Measurements from ENCODE around the gene RASSF5.
A peak's percentile ranks its signal among the peaks of the same experiment; 100 is the strongest.

The RASSF5 gene

GRCh38 chr1:206551986-206552326 lies 44.6 kb downstream of the RASSF5 start:
- DNase-seq = no peak

GRCh38 chr1:206554211-206554610 lies 46.9 kb downstream of the RASSF5 start:
- no peak for DNase-seq

GRCh38 chr1:206554701-206555472 lies 47.6 kb downstream of the RASSF5 start:
- DNase-seq = no peak

GRCh38 chr1:206555473-206555935 lies 48.2 kb downstream of the RASSF5 start:
- DNase-seq = no peak

GRCh38 chr1:206556047-206556749 lies 48.9 kb downstream of the RASSF5 start:
- DNase-seq = peak; percentile 68

GRCh38 chr1:206556750-206557635 lies 49.7 kb downstream of the RASSF5 start:
- DNase-seq = peak; percentile 76

- peak; percentile 43 for DNase-seq
Measured at GRCh38 chr1:206557636-206558473, 50.5 kb downstream of the RASSF5 start.

GRCh38 chr1:206558794-206559671 lies 51.7 kb downstream of the RASSF5 start:
- no peak for DNase-seq

- no peak for DNase-seq
Measured at GRCh38 chr1:206559672-206559995, 52.3 kb downstream of the RASSF5 start.

GRCh38 chr1:206560007-206560716 lies 52.8 kb downstream of the RASSF5 start:
- DNase-seq = no peak

GRCh38 chr1:206563367-206564207 lies 56.3 kb downstream of the RASSF5 start:
- no peak for DNase-seq

GRCh38 chr1:206565995-206566394 lies 58.7 kb downstream of the RASSF5 start:
- no peak for DNase-seq

GRCh38 chr1:206566999-206567398 lies 59.7 kb downstream of the RASSF5 start:
- DNase-seq = peak; percentile 68

- no peak for DNase-seq
Measured at GRCh38 chr1:206568256-206568655, 60.9 kb downstream of the RASSF5 start.

GRCh38 chr1:206568779-206569352 lies 61.5 kb downstream of the RASSF5 start:
- no peak for DNase-seq

GRCh38 chr1:206569556-206569955 lies 62.2 kb downstream of the RASSF5 start:
- DNase-seq = no peak

GRCh38 chr1:206570529-206570928 lies 63.2 kb downstream of the RASSF5 start:
- no peak for DNase-seq

- no peak for DNase-seq
Measured at GRCh38 chr1:206572835-206573234, 65.5 kb downstream of the RASSF5 start.

GRCh38 chr1:206573319-206573718 lies 66.0 kb downstream of the RASSF5 start:
- no peak for DNase-seq

- DNase-seq = no peak
Measured at GRCh38 chr1:206573762-206574161, 66.4 kb downstream of the RASSF5 start.
